ENCODE measurements around the gene OTUD5.

Gene OTUD5

DNA sequence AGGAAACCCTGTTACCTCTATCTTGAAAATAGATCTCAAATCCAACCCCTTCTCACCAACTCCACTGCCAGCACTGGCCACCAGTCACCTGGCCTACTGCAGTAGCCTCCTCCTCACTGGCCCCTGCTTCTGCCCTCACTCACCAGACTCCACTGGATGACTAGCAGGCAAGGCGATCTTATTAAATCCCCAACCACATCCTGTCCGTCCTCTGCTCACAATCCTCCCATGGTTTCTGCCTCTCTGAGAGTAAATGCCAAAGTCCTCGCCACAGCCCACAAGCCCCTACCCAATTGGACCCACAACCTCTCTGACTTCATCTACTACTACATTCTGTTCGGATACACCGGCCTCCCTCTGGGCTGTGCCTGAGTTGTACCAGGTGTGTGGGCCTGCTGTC is 33.1 kb downstream of the OTUD5 start:
- TF ChIP-seq, protein P1, sequence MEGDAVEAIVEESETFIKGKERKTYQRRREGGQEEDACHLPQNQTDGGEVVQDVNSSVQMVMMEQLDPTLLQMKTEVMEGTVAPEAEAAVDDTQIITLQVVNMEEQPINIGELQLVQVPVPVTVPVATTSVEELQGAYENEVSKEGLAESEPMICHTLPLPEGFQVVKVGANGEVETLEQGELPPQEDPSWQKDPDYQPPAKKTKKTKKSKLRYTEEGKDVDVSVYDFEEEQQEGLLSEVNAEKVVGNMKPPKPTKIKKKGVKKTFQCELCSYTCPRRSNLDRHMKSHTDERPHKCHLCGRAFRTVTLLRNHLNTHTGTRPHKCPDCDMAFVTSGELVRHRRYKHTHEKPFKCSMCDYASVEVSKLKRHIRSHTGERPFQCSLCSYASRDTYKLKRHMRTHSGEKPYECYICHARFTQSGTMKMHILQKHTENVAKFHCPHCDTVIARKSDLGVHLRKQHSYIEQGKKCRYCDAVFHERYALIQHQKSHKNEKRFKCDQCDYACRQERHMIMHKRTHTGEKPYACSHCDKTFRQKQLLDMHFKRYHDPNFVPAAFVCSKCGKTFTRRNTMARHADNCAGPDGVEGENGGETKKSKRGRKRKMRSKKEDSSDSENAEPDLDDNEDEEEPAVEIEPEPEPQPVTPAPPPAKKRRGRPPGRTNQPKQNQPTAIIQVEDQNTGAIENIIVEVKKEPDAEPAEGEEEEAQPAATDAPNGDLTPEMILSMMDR (IDR thresholded peaks at IDR 0.05; ENCODE audit: low read length): no peak
- TF ChIP-seq EZH2phosphoT487 (IDR thresholded peaks at IDR 0.05; ENCODE audit: low read length): no peak
- TF ChIP-seq EZH2 (optimal IDR thresholded peaks at IDR 0.05; ENCODE audit: low read depth, low read length): no peak
- Histone ChIP-seq H3K4me3 (ENCODE audit: low read length) (no peak overlapping the region), H3K27ac (ENCODE audit: low read length) (no peak overlapping the region), H3K9me3 (replicated peaks; ENCODE audit: insufficient read depth, low read length) (no peaks in the 10 kb centered on the region), H3K9me2 (replicated peaks; ENCODE audit: insufficient read depth, low read length) (no peaks in the 10 kb centered on the region), H3K79me2 (ENCODE audit: low read length) (peaks cover 80% of the 10 kb centered on the region), H3F3A (ENCODE audit: insufficient read depth, low read length) (peaks cover 22% of the 10 kb centered on the region), H2AFZ (ENCODE audit: low read length) (no peak overlapping the region), H3K9ac (ENCODE audit: low read length) (no peak overlapping the region), H3K4me2 (ENCODE audit: low read depth, low read length) (no peak overlapping the region), H3K36me3 (replicated peaks; ENCODE audit: insufficient read depth, low read length) (no peaks in the 10 kb centered on the region), H3K4me1 (ENCODE audit: low read length) (peaks cover 25% of the 10 kb centered on the region), H4K20me1 (ENCODE audit: insufficient read depth, low read length) (no peaks in the 10 kb centered on the region), H3K27me3 (replicated peaks; ENCODE audit: insufficient read depth, low read length) (no peaks in the 10 kb centered on the region)
- DNase-seq: no peak

DNA sequence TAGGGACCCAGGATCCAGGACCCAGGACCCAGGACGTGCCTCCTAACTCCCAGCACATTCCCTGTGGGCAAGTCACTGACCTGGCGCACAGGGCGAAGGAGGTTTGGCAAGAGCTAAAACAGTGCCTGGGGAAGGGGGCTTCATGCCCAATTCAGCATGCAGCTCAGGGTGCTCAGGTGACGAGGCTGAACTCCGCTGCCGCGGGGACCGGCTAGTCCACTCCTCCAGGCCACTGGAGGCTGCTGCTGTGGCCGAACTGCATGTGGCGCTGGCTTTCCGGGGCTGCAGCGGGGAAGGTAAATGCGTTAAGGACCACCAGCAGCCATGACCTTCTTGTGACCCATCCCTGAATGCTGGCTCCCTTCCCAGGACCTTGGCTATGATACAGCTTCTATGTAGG is 33.6 kb downstream of the OTUD5 start:
- H3K9me2 ChIP-seq (replicated peaks; ENCODE audit: insufficient read depth, low read length): no peaks in the 10 kb centered on the region
- H3K27me3 ChIP-seq (replicated peaks; ENCODE audit: insufficient read depth, low read length): no peaks in the 10 kb centered on the region
- DNase-seq: no peak
- H4K20me1 ChIP-seq (ENCODE audit: insufficient read depth, low read length): no peaks in the 10 kb centered on the region
- TF ChIP-seq EZH2 (optimal IDR thresholded peaks at IDR 0.05; ENCODE audit: low read depth, low read length) (no peak), EZH2phosphoT487 (IDR thresholded peaks at IDR 0.05; ENCODE audit: low read length) (no peak)
- TF ChIP-seq, protein P1 (IDR thresholded peaks at IDR 0.05; ENCODE audit: low read length): no peak
- no peak overlapping the region for H2AFZ ChIP-seq (ENCODE audit: low read length)
- peaks cover 24% of the 10 kb centered on the region for H3F3A ChIP-seq (ENCODE audit: insufficient read depth, low read length)
- peaks cover 25% of the 10 kb centered on the region for H3K4me1 ChIP-seq (ENCODE audit: low read length)
- peaks cover 82% of the 10 kb centered on the region for H3K79me2 ChIP-seq (ENCODE audit: low read length)
- H3K9ac ChIP-seq (ENCODE audit: low read length): no peak overlapping the region
- H3K4me3 ChIP-seq (ENCODE audit: low read length): no peak overlapping the region
- no peak overlapping the region for H3K27ac ChIP-seq (ENCODE audit: low read length)
- no peaks in the 10 kb centered on the region for H3K9me3 ChIP-seq (replicated peaks; ENCODE audit: insufficient read depth, low read length)
- no peaks in the 10 kb centered on the region for H3K36me3 ChIP-seq (replicated peaks; ENCODE audit: insufficient read depth, low read length)
- H3K4me2 ChIP-seq (ENCODE audit: low read depth, low read length): no peak overlapping the region

DNA sequence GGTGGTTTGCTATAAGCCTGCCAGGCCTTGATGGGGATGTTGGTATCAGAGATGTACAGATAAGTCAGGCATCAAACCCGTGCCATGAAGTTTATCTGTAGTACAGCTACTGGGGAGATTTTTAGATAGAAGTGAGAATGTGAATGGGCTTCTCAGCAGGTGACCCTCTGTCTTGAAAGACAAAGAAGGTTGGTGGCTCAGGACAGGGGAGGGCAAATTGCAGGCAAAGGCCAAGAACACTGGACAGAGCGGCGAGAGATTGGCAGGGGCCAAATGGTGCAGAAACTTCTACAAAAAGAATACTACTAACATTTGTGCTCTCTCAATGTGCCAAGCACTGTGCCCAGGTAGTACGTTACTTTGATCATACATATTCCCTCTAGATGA is 36.7 kb downstream of the OTUD5 start:
- TF ChIP-seq, protein P1 (IDR thresholded peaks at IDR 0.05; ENCODE audit: low read length): no peak
- TF ChIP-seq EZH2phosphoT487 (IDR thresholded peaks at IDR 0.05; ENCODE audit: low read length) (no peak), EZH2 (optimal IDR thresholded peaks at IDR 0.05; ENCODE audit: low read depth, low read length) (no peak)
- peak overlapping the region; percentile 98 for H3K27ac ChIP-seq (ENCODE audit: low read length)
- peak overlapping the region; percentile 59 for H3K4me3 ChIP-seq (ENCODE audit: low read length)
- peak overlapping the region; percentile 95 for H3K9ac ChIP-seq (ENCODE audit: low read length)
- peaks cover 18% of the 10 kb centered on the region for H3K4me1 ChIP-seq (ENCODE audit: low read length)
- H3K9me3 ChIP-seq (replicated peaks; ENCODE audit: insufficient read depth, low read length): no peaks in the 10 kb centered on the region
- H3F3A ChIP-seq (ENCODE audit: insufficient read depth, low read length): peaks cover 44% of the 10 kb centered on the region
- H2AFZ ChIP-seq (ENCODE audit: low read length): no peak overlapping the region
- H4K20me1 ChIP-seq (ENCODE audit: insufficient read depth, low read length): peaks cover 17% of the 10 kb centered on the region; the same call in 1 of the 2 replicates
- no peaks in the 10 kb centered on the region for H3K27me3 ChIP-seq (replicated peaks; ENCODE audit: insufficient read depth, low read length)
- H3K9me2 ChIP-seq (replicated peaks; ENCODE audit: insufficient read depth, low read length): no peaks in the 10 kb centered on the region
- no peak for DNase-seq
- peaks cover 12% of the 10 kb centered on the region for H3K36me3 ChIP-seq (replicated peaks; ENCODE audit: insufficient read depth, low read length)
- H3K79me2 ChIP-seq (ENCODE audit: low read length): peaks cover 86% of the 10 kb centered on the region
- H3K4me2 ChIP-seq (ENCODE audit: low read depth, low read length): peak overlapping the region; percentile 85

Data from MM.1S (cell line).